Loucy (cell line): ENCODE results near the gene SUSD2.

Source experiments
- H2AFZ ChIP-seq: fragments of 200-600 bp; sonication (generic); 2 replicates; pipeline ENCODE4 v1.6.0; 2016; ENCODE audit warnings: antibody characterized with exemption, mild to moderate bottlenecking, low read length, moderate library complexity
- H3F3A ChIP-seq: fragments of 200-600 bp; 2 replicates; pipeline ENCODE4 v1.6.0; 2016; ENCODE audit warnings: antibody characterized with exemption, low read depth, mild to moderate bottlenecking
- H3K27me3 ChIP-seq: fragments of 200-600 bp; sonication (generic); 2 replicates; pipeline ENCODE4 v1.6.1; 2014; ENCODE audit warnings: low read length, mild to moderate bottlenecking; ENCODE audit not compliant: insufficient read depth, poor library complexity, severe bottlenecking
- H3K36me3 ChIP-seq: fragments of 200-600 bp; sonication (generic); 2 replicates; pipeline ENCODE4 v1.6.1; 2016; ENCODE audit warnings: low read length; ENCODE audit not compliant: insufficient read depth
- H3K4me1 ChIP-seq: fragments of 200-600 bp; sonication (generic); 2 replicates; pipeline ENCODE4 v1.5.1; 2014; ENCODE audit warnings: low read length, mild to moderate bottlenecking; ENCODE audit not compliant: insufficient read depth, poor library complexity, severe bottlenecking
- H3K4me2 ChIP-seq: fragments of 200-600 bp; sonication (generic); 2 replicates; pipeline ENCODE4 v1.6.0; 2014; ENCODE audit warnings: antibody characterized with exemption, low read length, low read depth, mild to moderate bottlenecking; ENCODE audit not compliant: poor library complexity, severe bottlenecking
- H3K4me3 ChIP-seq: fragments of 200-600 bp; sonication (generic); 2 replicates; pipeline ENCODE4 v1.5.1; 2014; ENCODE audit warnings: low read length, mild to moderate bottlenecking, mixed read lengths; ENCODE audit not compliant: poor library complexity, severe bottlenecking
- H3K79me2 ChIP-seq: fragments of 200-600 bp; sonication (generic); 2 replicates; pipeline ENCODE4 v1.6.1; 2014; ENCODE audit warnings: low read length; ENCODE audit not compliant: insufficient read depth
- H3K9ac ChIP-seq: fragments of 200-600 bp; sonication (generic); 2 replicates; pipeline ENCODE4 v1.6.0; 2014; ENCODE audit warnings: mild to moderate bottlenecking, low read depth, low read length, moderate library complexity; ENCODE audit not compliant: poor library complexity, severe bottlenecking
- H3K9me2 ChIP-seq: fragments of 200-600 bp; sonication (generic); replicated peaks from 2 replicates; pipeline ENCODE4 v1.6.1; 2016; ENCODE audit warnings: low read depth, low read length, mixed read lengths
- H3K9me3 ChIP-seq: fragments of 200-600 bp; sonication (generic); 2 replicates; pipeline ENCODE4 v1.6.1; 2014; ENCODE audit warnings: mild to moderate bottlenecking, antibody characterized with exemption, low read length, low read depth; ENCODE audit not compliant: insufficient read depth
- H4K20me1 ChIP-seq: fragments of 200-600 bp; sonication (generic); 2 replicates; pipeline ENCODE4 v1.6.0; 2014; ENCODE audit warnings: antibody characterized with exemption, low read length, mild to moderate bottlenecking; ENCODE audit not compliant: insufficient read depth, poor library complexity, severe bottlenecking
- EZH2phosphoT487 ChIP-seq: fragments of 200-600 bp; IDR thresholded peaks from 2 replicates; pipeline ENCODE4 v1.6.1; 2018; ENCODE audit warnings: antibody characterized with exemption, mild to moderate bottlenecking, moderate library complexity, borderline replicate concordance
- TF ChIP-seq, protein P1 (sequence below): fragments of 200-600 bp; sonication (generic); conservative IDR thresholded peaks from 2 replicates; pipeline ENCODE4 v1.5.1; 2014; ENCODE audit warnings: mild to moderate bottlenecking, antibody characterized with exemption, low read length

Gene SUSD2

DNA sequence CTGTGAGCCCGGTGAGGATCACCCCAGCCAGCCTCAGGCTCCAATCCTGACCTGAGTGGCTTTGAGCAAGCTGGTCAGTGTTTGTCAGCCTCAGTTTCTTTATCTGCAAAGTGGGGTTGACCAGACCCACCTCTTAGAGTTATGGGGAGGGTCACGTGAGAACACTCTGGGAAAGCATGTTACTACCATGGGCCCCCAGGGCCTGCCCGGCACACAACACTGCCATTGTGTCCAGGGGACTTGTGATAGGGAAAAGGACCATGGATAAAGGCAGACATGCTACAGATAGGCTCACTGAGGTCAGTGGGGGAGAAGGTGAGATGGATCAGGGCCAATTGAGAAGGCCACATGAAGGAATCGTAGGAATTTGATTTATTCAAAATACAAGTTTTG lies 32.1 kb upstream of the SUSD2 start:
- H4K20me1 ChIP-seq = no peaks in the 10 kb centered on the region
- no peaks in the 10 kb centered on the region for H3K9me2 ChIP-seq
- peaks cover 57% of the 10 kb centered on the region for H3K4me1 ChIP-seq
- H3K36me3 ChIP-seq = peaks cover 10% of the 10 kb centered on the region; the same call in 1 of the 2 replicates
- no peaks in the 10 kb centered on the region for H3K9me3 ChIP-seq
- H3K9ac ChIP-seq = no peak overlapping the region
- H3K79me2 ChIP-seq = peaks cover 24% of the 10 kb centered on the region; the same call in 1 of the 2 replicates
- no peak overlapping the region for H2AFZ ChIP-seq
- no peak for TF ChIP-seq EZH2phosphoT487
- TF ChIP-seq, protein P1, sequence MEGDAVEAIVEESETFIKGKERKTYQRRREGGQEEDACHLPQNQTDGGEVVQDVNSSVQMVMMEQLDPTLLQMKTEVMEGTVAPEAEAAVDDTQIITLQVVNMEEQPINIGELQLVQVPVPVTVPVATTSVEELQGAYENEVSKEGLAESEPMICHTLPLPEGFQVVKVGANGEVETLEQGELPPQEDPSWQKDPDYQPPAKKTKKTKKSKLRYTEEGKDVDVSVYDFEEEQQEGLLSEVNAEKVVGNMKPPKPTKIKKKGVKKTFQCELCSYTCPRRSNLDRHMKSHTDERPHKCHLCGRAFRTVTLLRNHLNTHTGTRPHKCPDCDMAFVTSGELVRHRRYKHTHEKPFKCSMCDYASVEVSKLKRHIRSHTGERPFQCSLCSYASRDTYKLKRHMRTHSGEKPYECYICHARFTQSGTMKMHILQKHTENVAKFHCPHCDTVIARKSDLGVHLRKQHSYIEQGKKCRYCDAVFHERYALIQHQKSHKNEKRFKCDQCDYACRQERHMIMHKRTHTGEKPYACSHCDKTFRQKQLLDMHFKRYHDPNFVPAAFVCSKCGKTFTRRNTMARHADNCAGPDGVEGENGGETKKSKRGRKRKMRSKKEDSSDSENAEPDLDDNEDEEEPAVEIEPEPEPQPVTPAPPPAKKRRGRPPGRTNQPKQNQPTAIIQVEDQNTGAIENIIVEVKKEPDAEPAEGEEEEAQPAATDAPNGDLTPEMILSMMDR = no peak
- no peak overlapping the region for H3K4me3 ChIP-seq
- H3K27me3 ChIP-seq = no peaks in the 10 kb centered on the region
- H3K4me2 ChIP-seq = no peak overlapping the region
- no peaks in the 10 kb centered on the region for H3F3A ChIP-seq

DNA sequence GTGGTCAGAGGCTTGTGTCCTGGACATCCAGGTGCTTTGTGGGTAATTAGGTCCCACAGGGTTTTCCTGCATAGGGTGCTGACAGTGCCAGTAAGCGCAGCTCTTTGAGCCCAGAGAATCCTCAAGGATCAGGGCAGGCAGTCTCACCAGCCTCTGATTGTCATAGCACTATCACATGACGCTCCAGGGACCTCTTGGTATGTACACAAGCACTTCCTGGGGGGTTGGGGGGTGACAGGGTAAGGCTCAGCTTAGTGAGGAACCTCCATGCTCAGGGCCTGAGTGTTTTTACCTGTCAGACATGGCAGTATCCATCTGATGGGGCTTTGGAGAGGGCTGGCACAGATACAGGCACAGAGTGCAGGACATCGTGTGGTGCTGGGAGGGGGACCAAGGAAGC lies 27.9 kb upstream of the SUSD2 start:
- Histone ChIP-seq H3K27me3 (no peaks in the 10 kb centered on the region), H3K79me2 (peaks cover 39% of the 10 kb centered on the region), H4K20me1 (peaks cover 9% of the 10 kb centered on the region), H3K9me2 (no peaks in the 10 kb centered on the region), H3K9ac (peak overlapping the region; percentile 81), H3F3A (peaks cover 3% of the 10 kb centered on the region; the same call in 1 of the 2 replicates), H2AFZ (no peak overlapping the region), H3K9me3 (no peaks in the 10 kb centered on the region), H3K4me2 (peak overlapping the region; percentile 86), H3K36me3 (peaks cover 10% of the 10 kb centered on the region; the same call in 1 of the 2 replicates), H3K4me1 (peaks cover 40% of the 10 kb centered on the region), H3K4me3 (peak overlapping the region; percentile 79)
- TF ChIP-seq, protein P1 = no peak
- TF ChIP-seq EZH2phosphoT487 = no peak

DNA sequence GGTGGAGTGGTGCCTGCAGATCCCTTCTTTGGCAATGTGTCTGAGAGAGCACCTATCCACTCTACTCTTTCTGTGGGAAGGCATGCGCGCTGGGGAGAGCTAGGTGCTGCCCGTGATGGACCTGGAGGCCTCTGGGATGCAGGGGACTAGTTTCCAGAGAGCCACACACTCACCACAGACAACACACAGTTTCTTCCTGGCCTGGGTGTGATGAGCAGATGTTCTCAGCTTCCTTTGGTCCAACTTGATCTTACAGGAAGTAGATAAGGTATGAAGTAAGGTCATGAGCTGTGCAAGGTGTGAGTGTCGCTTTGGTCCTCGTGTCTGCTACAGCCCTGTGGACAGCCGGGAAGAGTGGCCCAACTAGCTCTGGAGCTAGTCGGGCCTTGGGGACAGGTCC lies 27.3 kb upstream of the SUSD2 start:
- Histone ChIP-seq H2AFZ (no peak overlapping the region), H3K27me3 (no peaks in the 10 kb centered on the region), H3K36me3 (peaks cover 7% of the 10 kb centered on the region; the same call in 1 of the 2 replicates), H3K9me3 (no peaks in the 10 kb centered on the region), H3K4me3 (peak overlapping the region; percentile 79), H3F3A (peaks cover 3% of the 10 kb centered on the region; the same call in 1 of the 2 replicates), H4K20me1 (peaks cover 15% of the 10 kb centered on the region), H3K79me2 (peaks cover 45% of the 10 kb centered on the region), H3K9me2 (no peaks in the 10 kb centered on the region), H3K9ac (peak overlapping the region; percentile 81), H3K4me1 (peaks cover 44% of the 10 kb centered on the region), H3K4me2 (peak overlapping the region; percentile 86)
- no peak for TF ChIP-seq EZH2phosphoT487
- TF ChIP-seq, protein P1 = no peak
